Activated naive CD4-positive, alpha-beta T cell treated with anti-CD3 and anti-CD28 coated beads, Interleukin-2, amount 10 ng/mL, durations not matched to agents 7 days and 5 days (primary cell): ENCODE measurements around the gene HTR6.
"Not testable (repeated sequence)": the region's sequence is repeated elsewhere in the genome, so short reads cannot be mapped to it uniquely, and the experiment has no call there.

ENCODE experiments used
- CTCF ChIA-PET: fragments of 350-600 bp; sonication (Branson Sonifier 250); formaldehyde crosslinking; loops from one replicate; lab custom pipeline; 2021; ENCODE audit warnings: antibody characterized with exemption; lab: Charles Lee
- DNase-seq: peaks from one replicate; pipeline ENCODE4 v3.0.0-alpha.2; 2020
- H3K27ac Mint-ChIP-seq: one replicate; pipeline ENCODE4 v1.8.0; 2021; ENCODE audit warnings: mild to moderate bottlenecking, moderate library complexity, mixed read lengths
- H3K27me3 Mint-ChIP-seq: one replicate; pipeline ENCODE4 v1.8.0; 2021; ENCODE audit warnings: mild to moderate bottlenecking, mixed read lengths
- H3K36me3 Mint-ChIP-seq: one replicate; pipeline ENCODE4 v1.8.0; 2021; ENCODE audit warnings: mixed read lengths
- H3K4me1 Mint-ChIP-seq: one replicate; pipeline ENCODE4 v1.8.0; 2021; ENCODE audit warnings: mixed read lengths
- H3K4me3 Mint-ChIP-seq: one replicate; pipeline ENCODE4 v1.8.0; 2021; ENCODE audit warnings: mild to moderate bottlenecking, moderate library complexity, mixed read lengths
- H3K9me3 Mint-ChIP-seq: one replicate; pipeline ENCODE4 v1.8.0; 2021; ENCODE audit warnings: mixed read lengths

Gene HTR6

DNA sequence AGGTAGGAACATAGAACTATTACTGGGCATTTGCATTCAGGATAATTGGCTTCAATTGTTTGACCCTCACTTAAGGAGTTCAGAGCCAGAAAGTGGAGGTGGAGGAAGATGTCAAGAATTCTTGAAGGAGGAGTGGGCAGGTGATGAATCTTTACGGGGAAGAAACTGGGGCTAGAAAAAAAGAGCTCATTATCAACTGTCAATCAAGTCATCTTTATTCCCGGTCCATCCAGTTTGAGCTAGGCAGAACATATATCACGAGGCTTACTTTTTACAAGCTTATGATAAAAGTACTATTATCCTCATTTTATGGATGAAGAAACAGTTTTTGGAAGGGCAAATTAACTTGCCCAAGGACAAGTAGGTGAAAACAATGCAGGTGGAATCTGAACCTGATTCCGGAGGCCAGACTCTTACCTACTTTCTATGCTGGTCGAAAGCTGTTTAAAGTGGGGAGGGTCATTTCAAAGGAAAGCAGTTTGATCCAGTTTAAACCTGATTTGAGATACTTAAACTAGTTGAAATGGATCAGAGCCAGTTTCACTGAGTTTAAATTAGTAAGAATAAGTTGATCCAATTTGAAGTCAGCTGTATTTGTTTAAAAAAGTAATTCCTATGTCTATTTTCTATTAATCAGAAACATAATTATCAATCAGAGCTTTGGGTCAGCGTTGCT, 33.8 kb upstream of the HTR6 start:
- no peak for DNase-seq
- Mint-ChIP-seq H3K27ac (no peak overlapping the region), H3K27me3 (peaks cover 7% of the 10 kb centered on the region), H3K36me3 (peaks cover 14% of the 10 kb centered on the region), H3K4me1 (no peaks in the 10 kb centered on the region), H3K4me3 (no peak overlapping the region), H3K9me3 (no peaks in the 10 kb centered on the region)
- CTCF ChIA-PET, result interaction anchor here (0.8 to 1.1 kb wide), 3 partner anchors 8 to 30 kb away, joined by 3 to 5 read pairs (median 3); no protein-coding TSS in a partner anchor

- Mint-ChIP-seq H3K4me3 (no peak overlapping the region), H3K27me3 (peaks cover 10% of the 10 kb centered on the region), H3K36me3 (peaks cover 7% of the 10 kb centered on the region), H3K9me3 (no peaks in the 10 kb centered on the region), H3K4me1 (no peaks in the 10 kb centered on the region), H3K27ac (no peak overlapping the region)
- CTCF ChIA-PET, result no interaction called here
- DNase-seq, result no peak
Measured at GRCh38 chr1:19632211-19632610, 32.5 kb upstream of the HTR6 start.

- Mint-ChIP-seq H3K27ac (no peak overlapping the region), H3K27me3 (peaks cover 10% of the 10 kb centered on the region), H3K36me3 (peaks cover 4% of the 10 kb centered on the region), H3K9me3 (no peaks in the 10 kb centered on the region), H3K4me3 (no peak overlapping the region), H3K4me1 (no peaks in the 10 kb centered on the region)
- CTCF ChIA-PET, result no interaction called here
- no peak for DNase-seq
Measured at GRCh38 chr1:19633106-19633505, 31.6 kb upstream of the HTR6 start.

DNA sequence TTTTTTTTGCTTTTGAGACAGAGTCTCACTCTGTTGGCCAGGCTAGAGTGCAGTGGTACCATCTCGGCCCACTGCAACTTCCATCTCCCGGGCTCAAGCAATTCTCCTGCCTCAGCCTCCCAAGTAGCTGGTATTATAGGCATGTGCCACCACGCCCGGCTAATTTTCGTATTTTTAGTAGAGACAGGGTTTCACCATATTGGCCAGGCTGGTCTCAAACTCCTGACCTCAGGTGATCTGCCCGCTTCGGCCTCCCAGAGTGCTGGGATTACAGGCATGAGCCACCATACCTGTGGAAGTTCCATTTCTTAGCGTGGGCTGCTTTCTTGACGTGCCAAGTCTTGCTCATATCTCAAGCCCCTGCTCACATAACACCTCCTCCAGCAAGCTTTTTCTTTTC, 29.6 kb upstream of the HTR6 start:
- H3K4me1 Mint-ChIP-seq, H3K27me3 Mint-ChIP-seq, H3K27ac Mint-ChIP-seq, H3K4me3 Mint-ChIP-seq, H3K36me3 Mint-ChIP-seq, DNase-seq, CTCF ChIA-PET, H3K9me3 Mint-ChIP-seq: not testable (repeated sequence)

DNA sequence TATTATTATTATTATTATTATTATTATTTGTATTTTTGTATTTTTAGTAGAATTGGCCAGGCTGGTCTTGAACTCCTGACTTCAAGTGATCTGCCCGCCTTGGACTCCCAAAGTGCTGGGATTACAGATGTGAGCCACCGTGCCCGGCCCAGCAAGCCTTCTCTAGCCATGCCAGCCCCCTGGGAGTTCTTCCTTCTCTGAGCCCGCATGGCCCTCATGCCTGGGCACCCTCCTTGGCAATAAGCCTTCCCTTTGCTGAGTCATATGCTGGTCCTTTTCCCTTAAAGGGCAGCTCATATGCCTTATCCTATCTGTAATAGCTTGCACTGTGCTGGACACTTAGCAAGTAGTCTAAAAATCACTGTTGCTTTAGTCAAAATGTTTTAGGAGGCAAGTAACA, 29.0 kb upstream of the HTR6 start:
- H3K9me3 Mint-ChIP-seq, result no peaks in the 10 kb centered on the region
- no peak overlapping the region for H3K4me3 Mint-ChIP-seq
- H3K27ac Mint-ChIP-seq, result no peak overlapping the region
- DNase-seq, result no peak
- no peaks in the 10 kb centered on the region for H3K36me3 Mint-ChIP-seq
- H3K4me1 Mint-ChIP-seq, result no peaks in the 10 kb centered on the region
- CTCF ChIA-PET, result no interaction called here
- H3K27me3 Mint-ChIP-seq, result peaks cover 15% of the 10 kb centered on the region

- H3K27ac Mint-ChIP-seq, result no peak overlapping the region
- H3K36me3 Mint-ChIP-seq, result no peaks in the 10 kb centered on the region
- no peak for DNase-seq
- no peaks in the 10 kb centered on the region for H3K9me3 Mint-ChIP-seq
- no peaks in the 10 kb centered on the region for H3K4me1 Mint-ChIP-seq
- CTCF ChIA-PET, result no interaction called here
- H3K4me3 Mint-ChIP-seq, result no peak overlapping the region
- peaks cover 19% of the 10 kb centered on the region for H3K27me3 Mint-ChIP-seq
Measured at GRCh38 chr1:19636065-19636464, 28.6 kb upstream of the HTR6 start.

DNA sequence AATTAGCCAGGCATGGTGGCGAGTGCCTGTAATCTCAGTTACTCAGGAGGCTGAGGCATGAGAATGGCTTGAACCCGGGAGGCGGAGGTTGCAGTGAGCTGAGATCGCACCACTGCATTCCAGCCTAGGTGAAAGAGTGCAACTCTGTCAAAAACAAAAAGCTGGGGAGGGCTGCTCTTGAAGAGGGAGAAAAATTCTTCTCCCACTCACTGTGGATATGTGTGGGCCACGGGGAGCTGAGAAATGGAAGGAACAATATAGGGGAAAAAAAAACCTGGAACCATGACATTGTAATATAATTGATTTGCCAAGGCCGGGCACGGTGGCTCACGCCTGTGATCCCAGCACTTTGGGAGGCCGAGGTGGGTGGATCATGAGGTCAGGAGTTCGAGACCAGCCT, 27.9 kb upstream of the HTR6 start:
- H3K27me3 Mint-ChIP-seq, result peaks cover 26% of the 10 kb centered on the region
- H3K36me3 Mint-ChIP-seq, H3K27ac Mint-ChIP-seq, DNase-seq, H3K4me3 Mint-ChIP-seq, H3K4me1 Mint-ChIP-seq, H3K9me3 Mint-ChIP-seq, CTCF ChIA-PET: not testable (repeated sequence)

- H3K4me3 Mint-ChIP-seq, result no peak overlapping the region
- DNase-seq, result no peak
- H3K36me3 Mint-ChIP-seq, result no peaks in the 10 kb centered on the region
- CTCF ChIA-PET, result no interaction called here
- H3K27me3 Mint-ChIP-seq, result peaks cover 32% of the 10 kb centered on the region
- no peaks in the 10 kb centered on the region for H3K4me1 Mint-ChIP-seq
- no peak overlapping the region for H3K27ac Mint-ChIP-seq
- no peaks in the 10 kb centered on the region for H3K9me3 Mint-ChIP-seq
Measured at GRCh38 chr1:19637606-19638005, 27.1 kb upstream of the HTR6 start.

DNA sequence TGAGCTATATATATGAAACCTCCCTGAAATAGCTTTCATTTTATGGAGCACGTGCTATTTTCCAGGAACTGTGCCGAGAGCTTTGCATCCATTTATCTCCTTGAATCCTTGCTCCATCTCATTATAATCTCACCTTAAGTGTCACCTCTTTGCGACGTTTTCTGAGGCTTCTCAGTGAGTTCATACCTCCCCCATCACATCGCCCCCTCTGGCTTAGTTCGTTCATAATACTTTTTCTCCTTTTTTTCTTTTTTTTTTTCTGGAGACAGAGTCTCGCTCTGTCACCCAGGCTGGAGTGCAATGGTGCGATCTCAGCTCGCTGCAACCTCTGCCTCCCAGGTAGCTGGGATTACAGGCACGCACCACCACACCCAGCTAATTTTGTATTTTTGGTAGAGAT, 25.4 kb upstream of the HTR6 start:
- H3K27me3 Mint-ChIP-seq, result peaks cover 44% of the 10 kb centered on the region
- H3K9me3 Mint-ChIP-seq, H3K27ac Mint-ChIP-seq, H3K4me3 Mint-ChIP-seq, H3K36me3 Mint-ChIP-seq, H3K4me1 Mint-ChIP-seq, DNase-seq: not testable (repeated sequence)
- CTCF ChIA-PET, result interaction anchor here (1.0 to 1.3 kb wide), 3 partner anchors 8 to 57 kb away, joined by 3 read pairs; no protein-coding TSS in a partner anchor

- no peak overlapping the region for H3K4me3 Mint-ChIP-seq
- H3K4me1 Mint-ChIP-seq, result peaks cover 9% of the 10 kb centered on the region
- no peak overlapping the region for H3K27ac Mint-ChIP-seq
- no peaks in the 10 kb centered on the region for H3K9me3 Mint-ChIP-seq
- no peak for DNase-seq
- H3K36me3 Mint-ChIP-seq, result peaks cover 2% of the 10 kb centered on the region
- H3K27me3 Mint-ChIP-seq, result peaks cover 48% of the 10 kb centered on the region
- CTCF ChIA-PET, result interaction anchor here (0.5 to 1.3 kb wide), 3 partner anchors 9 to 199 kb away, joined by 3 to 4 read pairs (median 4); no protein-coding TSS in a partner anchor
Measured at GRCh38 chr1:19639999-19640362, 24.7 kb upstream of the HTR6 start.

DNA sequence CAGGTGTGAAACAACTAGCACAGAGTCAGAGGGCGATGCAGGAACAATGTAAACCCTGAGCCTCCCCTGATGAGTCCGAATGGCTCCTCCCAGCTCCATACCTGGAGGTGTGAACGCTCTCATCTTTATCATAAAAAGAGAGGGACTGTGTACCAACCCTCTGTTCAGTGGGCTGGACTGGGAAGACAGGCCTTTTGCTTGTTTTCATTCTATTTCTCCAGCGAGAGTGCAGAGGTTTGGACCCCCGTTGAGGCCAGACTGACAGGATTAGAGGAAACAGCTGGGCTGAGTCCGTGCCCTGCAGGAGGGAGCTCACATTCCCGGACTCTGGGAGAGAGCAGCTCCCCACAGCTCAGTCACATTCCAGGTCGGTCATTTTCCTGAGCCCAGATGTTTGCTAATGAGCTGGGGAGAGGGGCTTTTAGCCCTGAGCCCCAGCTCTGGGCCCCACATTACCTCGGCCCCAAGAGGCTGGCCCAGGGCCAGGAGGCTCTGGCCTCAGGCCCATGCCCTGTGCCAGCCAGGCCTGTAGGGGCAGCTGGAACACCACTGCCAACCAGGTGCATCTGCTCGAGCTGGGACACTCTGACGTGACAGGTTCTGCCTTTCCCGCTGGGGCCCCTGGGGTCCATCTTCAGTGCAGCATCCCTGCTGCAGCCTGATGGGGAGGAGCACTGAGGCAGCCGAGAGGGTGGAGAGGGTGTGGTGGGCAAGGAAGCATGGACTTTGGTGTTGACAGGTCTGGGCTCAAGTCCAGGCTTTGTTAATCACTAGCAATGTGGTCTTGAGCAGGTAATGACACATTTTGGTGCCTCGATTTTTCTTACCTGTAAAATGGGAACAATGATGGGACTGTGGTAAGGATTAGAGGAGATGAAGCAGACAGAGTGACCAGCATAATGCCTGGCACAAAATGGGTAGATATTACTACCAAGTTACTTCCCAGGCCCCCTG, 24.0 kb upstream of the HTR6 start:
- CTCF ChIA-PET, result interaction anchor here (0.5 to 1.1 kb wide), 4 partner anchors 13 to 200 kb away, joined by 3 to 4 read pairs (median 4); no protein-coding TSS in a partner anchor
- Mint-ChIP-seq H3K36me3 (peaks cover 2% of the 10 kb centered on the region), H3K4me1 (peaks cover 12% of the 10 kb centered on the region), H3K4me3 (no peak overlapping the region), H3K9me3 (no peaks in the 10 kb centered on the region), H3K27ac (no peak overlapping the region), H3K27me3 (peaks cover 50% of the 10 kb centered on the region)
- DNase-seq, result no peak

DNA sequence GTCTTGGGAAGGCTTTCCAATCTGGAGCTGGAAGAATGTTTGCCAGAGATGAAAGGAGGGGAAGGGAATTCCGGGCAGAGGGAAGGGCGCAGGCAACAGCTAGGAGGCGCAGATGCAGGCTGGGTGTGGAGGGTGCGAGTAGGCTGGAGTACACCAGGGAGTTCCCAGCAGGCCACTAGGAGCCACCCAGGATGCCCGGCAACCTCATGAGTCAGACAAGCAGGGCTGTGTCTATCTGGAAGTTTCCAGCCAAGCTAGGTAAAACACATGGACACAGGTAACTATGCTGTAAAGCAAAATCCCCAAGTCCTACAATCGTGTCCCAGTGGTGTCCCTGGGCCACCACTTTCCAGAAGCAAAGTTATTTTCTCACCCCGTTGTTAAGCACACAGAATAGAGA, 21.6 kb upstream of the HTR6 start:
- Mint-ChIP-seq H3K27ac (no peak overlapping the region), H3K9me3 (no peaks in the 10 kb centered on the region), H3K36me3 (peaks cover 2% of the 10 kb centered on the region), H3K27me3 (peaks cover 57% of the 10 kb centered on the region), H3K4me3 (peak overlapping the region; percentile 83), H3K4me1 (peaks cover 36% of the 10 kb centered on the region)
- DNase-seq, result no peak
- CTCF ChIA-PET, result no interaction called here

GRCh38 chr1:19643602-19644394, 20.9 kb upstream of the HTR6 start, which contains the start of gene NBL1:
NBL1 (plus strand) TSS chr1:19644311; CDS start chr1:19655031, 10,720 bp downstream.
- Mint-ChIP-seq H3K27me3 (peaks cover 57% of the 10 kb centered on the region), H3K36me3 (peaks cover 2% of the 10 kb centered on the region), H3K9me3 (no peaks in the 10 kb centered on the region), H3K4me1 (peaks cover 36% of the 10 kb centered on the region), H3K4me3 (peak within 1 kb of the TSS; percentile 99), H3K27ac (peak within 1 kb of the TSS; percentile 86)
- CTCF ChIA-PET, result interaction anchor here (0.9 kb wide), 1 partner anchor 10 kb away, joined by 4 read pairs; no protein-coding TSS in a partner anchor
- peak; percentile 86 for DNase-seq

DNA sequence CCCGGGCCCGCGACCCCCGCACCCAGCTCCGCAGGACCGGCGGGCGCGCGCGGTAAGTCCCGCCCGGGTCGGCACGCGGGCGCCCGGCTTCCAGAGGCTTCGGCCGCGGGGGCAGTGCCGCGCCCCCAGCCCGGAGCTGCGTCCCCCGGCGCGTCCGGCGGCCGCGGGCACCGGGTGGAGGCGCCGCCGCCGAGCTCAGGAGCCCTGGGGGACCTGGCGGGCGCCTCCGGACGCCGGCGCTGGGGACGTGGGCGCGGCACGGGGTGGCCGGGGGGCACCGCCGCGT, 20.3 kb upstream of the HTR6 start:
- no peak overlapping the region for H3K27ac Mint-ChIP-seq
- H3K4me3 Mint-ChIP-seq, result peak overlapping the region; percentile 99
- H3K9me3 Mint-ChIP-seq, result no peaks in the 10 kb centered on the region
- H3K36me3 Mint-ChIP-seq, result peaks cover 2% of the 10 kb centered on the region
- DNase-seq, result no peak
- CTCF ChIA-PET, result interaction anchor here (0.9 kb wide), 1 partner anchor 9 kb away, joined by 4 read pairs; no protein-coding TSS in a partner anchor
- H3K27me3 Mint-ChIP-seq, result peaks cover 57% of the 10 kb centered on the region
- peaks cover 36% of the 10 kb centered on the region for H3K4me1 Mint-ChIP-seq
